Psoas muscle (tissue), 8 donors: ENCODE data around the gene TAS2R16. TPM values are rescaled to one million over a fixed set of nuclear protein-coding genes. Genes with fewer than 3 reads are reported as not detected.

Experiments used
- ATAC-seq, 4 donors: fragments of 200-7000 bp; cut with Tn5 transposase; one replicate each; pipeline ENCODE4 v1.9.1; 2020; ENCODE audit warnings: moderate library complexity in 3 of 4, mild to moderate bottlenecking in 2 of 4
- DNase-seq, 2 donors: peaks; one replicate each; pipeline ENCODE4 v3.0.0-alpha.2; 2020
- H3K27ac ChIP-seq: fragments of 200-600 bp; one replicate; pipeline ENCODE4 v1.8.0; 2022
- H3K27me3 ChIP-seq, 3 donors: fragments of 200-600 bp in 1 of 3; one replicate each; pipeline versions ENCODE4 v1.6.1 to v1.8.0; 2013 to 2022; ENCODE audit warnings: low read length in 2 of 3, mild to moderate bottlenecking in 2 of 3, moderate library complexity in 1 of 3; ENCODE audit not compliant: insufficient read depth in 3 of 3
- H3K36me3 ChIP-seq, 2 donors: fragments of 200-600 bp in 1 of 2; one replicate each; pipeline versions ENCODE4 v1.6.1 to v1.8.0; 2013 to 2022; ENCODE audit warnings: low read depth in 1 of 2, mild to moderate bottlenecking in 1 of 2, moderate library complexity in 1 of 2; ENCODE audit not compliant: insufficient read depth in 1 of 2
- H3K4me1 ChIP-seq: fragments of 200-600 bp; one replicate; pipeline ENCODE4 v1.8.0; 2022
- H3K4me3 ChIP-seq: fragments of 200-600 bp; one replicate; pipeline ENCODE4 v1.8.0; 2022; ENCODE audit warnings: mild to moderate bottlenecking
- H3K9me3 ChIP-seq: fragments of 200-600 bp; one replicate; pipeline ENCODE4 v1.8.0; 2022
- WGBS, 3 donors: extraction: QIAGEN DNeasy Blood & Tissue Kit; methylation state at CpG; one replicate each; pipeline versions ENCODE4 v1.1.6 to v1.1.7; 2013; 5-methylcytosine and 5-hydroxymethylcytosine counted together
- intact Hi-C, 2 donors: fragments of 100-400 bp; cut with DNase I; formaldehyde crosslinking; loops; one replicate each; pipeline versions ENCODE4 v1.11.0 to v1.14.2; 2022
- polyA plus RNA-seq, 3 donors: library from polyadenylated mRNA; stranded (reverse); fragments of 200-250 nt; gene quantifications; one replicate each; pipeline ENCODE4 v1.2.3, GENCODE V29; 2013
- total RNA-seq, 4 donors: library from RNA; stranded (reverse); fragmentation: NEBNext Ultra II Directional in 2 of 4; extraction: Animal tissue kit (Norgen Biotek cat#: 25700) in 2 of 4; gene quantifications; one replicate each; pipeline versions ENCODE4 v1.2.1 to v1.2.4, GENCODE V29; 2021 to 2023
- TF ChIP-seq, protein P1 (sequence below): fragments of 200-600 bp; IDR thresholded peaks from one replicate; pipeline ENCODE4 v1.8.0; 2022; ENCODE audit warnings: antibody characterized with exemption
- donor health status: healthy with polysubstance abuse.
- donor health status: DM: no; HTN: no; CAD: no; lungs with moderate emphysema.
- donor health status: Bipolar disorder and iron deficiency.
- donor health status: healthy.
- donor health status: DM: yes; HTN: yes; CAD: no.
- donor health status: DM: no; HTN: no; CAD: no.
- donor health status: DM: no; HTN: no; CAD: no.
- donor health status: DM: yes; HTN: yes; CAD: no.

The TAS2R16 gene
- total and polyA plus RNA-seq, 7 donors, result not detected

DNA sequence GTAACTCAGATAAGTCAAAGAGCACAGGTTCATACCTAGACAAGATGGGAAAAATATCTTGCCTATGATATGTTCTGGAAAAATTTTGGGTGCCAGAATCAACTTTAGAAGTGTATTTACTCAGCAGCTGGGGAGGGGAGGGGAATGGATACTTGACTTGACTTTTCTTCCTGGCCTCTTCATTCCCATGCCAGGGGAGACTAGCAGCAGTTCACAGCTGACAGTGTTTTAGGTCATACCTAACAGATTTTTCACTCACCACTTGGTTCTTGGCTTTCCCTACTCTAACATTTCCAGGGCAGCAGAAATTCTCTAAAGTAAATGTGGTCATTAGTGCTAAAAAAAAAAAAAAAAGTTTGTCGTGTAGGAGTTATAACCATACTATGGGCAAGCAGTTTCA, 46.3 kb downstream of the TAS2R16 start:
- no peak for ATAC-seq
- H3K27ac ChIP-seq, result no peak overlapping the region
- H3K36me3 ChIP-seq, result no peaks in the 10 kb centered on the region
- intact Hi-C loops, result no loop called here
- peaks cover 0 to 2% (median 0%) of the 10 kb centered on the region in 3 donors for H3K27me3 ChIP-seq
- 45 to 69% (median 48%) methylated on average over 1 of the region's 1 CpG for WGBS, 3 donors
- H3K4me1 ChIP-seq, result no peaks in the 10 kb centered on the region
- H3K4me3 ChIP-seq, result no peak overlapping the region
- no peak for DNase-seq
- TF ChIP-seq, protein P1, sequence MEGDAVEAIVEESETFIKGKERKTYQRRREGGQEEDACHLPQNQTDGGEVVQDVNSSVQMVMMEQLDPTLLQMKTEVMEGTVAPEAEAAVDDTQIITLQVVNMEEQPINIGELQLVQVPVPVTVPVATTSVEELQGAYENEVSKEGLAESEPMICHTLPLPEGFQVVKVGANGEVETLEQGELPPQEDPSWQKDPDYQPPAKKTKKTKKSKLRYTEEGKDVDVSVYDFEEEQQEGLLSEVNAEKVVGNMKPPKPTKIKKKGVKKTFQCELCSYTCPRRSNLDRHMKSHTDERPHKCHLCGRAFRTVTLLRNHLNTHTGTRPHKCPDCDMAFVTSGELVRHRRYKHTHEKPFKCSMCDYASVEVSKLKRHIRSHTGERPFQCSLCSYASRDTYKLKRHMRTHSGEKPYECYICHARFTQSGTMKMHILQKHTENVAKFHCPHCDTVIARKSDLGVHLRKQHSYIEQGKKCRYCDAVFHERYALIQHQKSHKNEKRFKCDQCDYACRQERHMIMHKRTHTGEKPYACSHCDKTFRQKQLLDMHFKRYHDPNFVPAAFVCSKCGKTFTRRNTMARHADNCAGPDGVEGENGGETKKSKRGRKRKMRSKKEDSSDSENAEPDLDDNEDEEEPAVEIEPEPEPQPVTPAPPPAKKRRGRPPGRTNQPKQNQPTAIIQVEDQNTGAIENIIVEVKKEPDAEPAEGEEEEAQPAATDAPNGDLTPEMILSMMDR, result no peak
- no peaks in the 10 kb centered on the region for H3K9me3 ChIP-seq

Other genes with a start within 250 kb of the TAS2R16 start
- 1 to 10 TPM; 2.1 to 3.6 (median 3.2) TPM for gene CADPS2, start 109.2 kb downstream of the TAS2R16 start, total RNA-seq
- gene CADPS2, start 109.2 kb downstream of the TAS2R16 start, polyA plus RNA-seq, result 1 to 10 TPM; 1.5 to 1.7 (median 1.6) TPM
- under 1 TPM in 1 of 4 donors, not detected in 3; 0.12 TPM for gene SLC13A1, start 204.3 kb upstream of the TAS2R16 start, total RNA-seq
- gene SLC13A1, start 204.3 kb upstream of the TAS2R16 start, polyA plus RNA-seq, result not detected